ENCODE measurements around the gene RNPS1. TPM values are rescaled to one million over a fixed set of nuclear protein-coding genes. Genes with fewer than 3 reads are reported as not detected.

Gene RNPS1
- total and polyA plus RNA-seq, 9 of the 15 experiments (the other 6 are each of a cell fraction or from before 2014, with no cell fraction given): 44.9 to 338 (median 202) TPM

DNA sequence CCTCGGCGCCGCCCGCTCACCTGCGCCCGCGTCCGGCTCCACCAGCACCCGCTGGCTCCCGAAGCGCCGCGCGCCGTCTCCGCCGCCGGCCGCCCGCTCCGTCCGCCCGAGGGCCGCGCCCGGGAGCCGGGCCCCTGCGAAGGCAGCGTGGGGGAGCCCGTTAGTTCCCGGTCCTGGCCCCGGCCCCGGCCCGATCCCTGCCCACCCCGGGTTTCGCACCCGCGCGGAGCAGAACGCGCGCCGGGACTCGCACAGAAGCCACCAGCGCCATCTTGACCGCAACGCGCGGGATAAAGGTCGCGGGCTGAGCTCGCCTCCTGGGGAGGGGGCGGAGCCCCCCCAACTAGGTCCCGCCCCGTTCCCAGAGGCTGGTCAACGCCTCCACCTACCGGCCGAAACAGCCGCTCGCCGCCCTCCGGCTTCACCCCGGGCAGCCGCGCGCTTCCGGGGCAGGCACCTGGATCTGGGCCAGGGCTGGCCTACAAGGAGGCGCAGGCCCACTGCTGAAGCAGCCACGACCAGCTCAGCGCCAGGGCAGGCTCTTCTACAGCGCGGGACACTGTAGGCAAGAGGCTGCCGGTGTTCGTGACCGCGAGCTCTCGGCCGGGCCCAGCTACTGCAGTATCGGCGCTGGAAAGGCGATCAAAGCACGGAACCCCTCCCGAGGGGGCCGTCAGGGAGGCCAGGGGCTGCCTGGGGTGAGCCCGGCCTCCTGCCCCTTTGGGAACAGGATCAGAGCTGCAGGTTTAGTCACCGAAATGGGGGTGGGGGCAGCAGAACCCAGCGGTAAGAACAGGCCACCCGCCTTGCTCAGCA, 16.4 kb downstream of the RNPS1 start, which contains the start of gene ECI1 (continued):
- TF ChIP-seq ZNF143 (CRISPR knock-in tag; IDR thresholded peaks at IDR 0.05) (no peak), ZKSCAN8 (CRISPR knock-in tag; IDR thresholded peaks at IDR 0.05) (no peak), TBP (optimal IDR thresholded peaks at IDR 0.05; ENCODE audit: low read depth, low read length) (peak; percentile 95), SMARCC2 (IDR thresholded peaks at IDR 0.05; ENCODE audit: low read depth) (no peak), ZNF398 (CRISPR knock-in tag; IDR thresholded peaks at IDR 0.05) (no peak), SAFB (IDR thresholded peaks at IDR 0.05; ENCODE audit: borderline replicate concordance, low read depth, low read length) (0 out of 2 replicates have a peak, but pooled peaks have one; percentile 64), ZNF12 (CRISPR knock-in tag; IDR thresholded peaks at IDR 0.05) (no peak), ZBTB8A (IDR thresholded peaks at IDR 0.05; ENCODE audit: partially characterized antibody) (no peak), PYGO2 (tag; IDR thresholded peaks at IDR 0.05) (no peak), ZNF696 (CRISPR knock-in tag; conservative IDR thresholded peaks at IDR 0.05) (no peak), PML (IDR thresholded peaks at IDR 0.05; ENCODE audit: low read length) (peak; percentile 36), ZNF253 (CRISPR knock-in tag; conservative IDR thresholded peaks at IDR 0.05) (no peak), HNRNPUL1 (IDR thresholded peaks at IDR 0.05; ENCODE audit: low read length) (no peak), ZBTB1 (CRISPR knock-in tag; IDR thresholded peaks at IDR 0.05; ENCODE audit: borderline replicate concordance, low read depth) (peak; percentile 84), ZNF445 (CRISPR knock-in tag; IDR thresholded peaks at IDR 0.05; ENCODE audit: low read depth) (no peak), ZC3H11A (IDR thresholded peaks at IDR 0.05; ENCODE audit: low read depth, low read length) (no peak), TCF3 (CRISPR knock-in tag; IDR thresholded peaks at IDR 0.05) (peak; percentile 30; the same call in 1 of the 2 replicates), TAF1 (IDR thresholded peaks at IDR 0.05; ENCODE audit: control insufficient read depth, extremely low read depth, insufficient read depth, low read length, severe bottlenecking) (peak; percentile 98), STAG1 (CRISPR knock-in tag; IDR thresholded peaks at IDR 0.05; ENCODE audit: borderline replicate concordance) (0 out of 2 replicates have a peak, but pooled peaks have one; percentile 2), ZSCAN29 (IDR thresholded peaks at IDR 0.05) (no peak), ZNF384 (IDR thresholded peaks at IDR 0.05; ENCODE audit: low read depth, low read length) (no peak), ILF3 (IDR thresholded peaks at IDR 0.05; ENCODE audit: borderline replicate concordance) (no peak), GABPA (tag; conservative IDR thresholded peaks at IDR 0.05; ENCODE audit: low read depth) (peak; percentile 83), ZNF124 (CRISPR knock-in tag; IDR thresholded peaks at IDR 0.05) (no peak), ZNF408 (CRISPR knock-in tag; IDR thresholded peaks at IDR 0.05; ENCODE audit: low read depth) (no peak), ZNF507 (tag; conservative IDR thresholded peaks at IDR 0.05) (no peak), ZNF589 (CRISPR knock-in tag; IDR thresholded peaks at IDR 0.05; ENCODE audit: low read depth) (0 out of 2 replicates have a peak, but pooled peaks have one; percentile 11), ZNF79 (CRISPR knock-in tag; IDR thresholded peaks at IDR 0.05; ENCODE audit: low read depth) (no peak)
- TF ChIP-seq, protein P1, sequence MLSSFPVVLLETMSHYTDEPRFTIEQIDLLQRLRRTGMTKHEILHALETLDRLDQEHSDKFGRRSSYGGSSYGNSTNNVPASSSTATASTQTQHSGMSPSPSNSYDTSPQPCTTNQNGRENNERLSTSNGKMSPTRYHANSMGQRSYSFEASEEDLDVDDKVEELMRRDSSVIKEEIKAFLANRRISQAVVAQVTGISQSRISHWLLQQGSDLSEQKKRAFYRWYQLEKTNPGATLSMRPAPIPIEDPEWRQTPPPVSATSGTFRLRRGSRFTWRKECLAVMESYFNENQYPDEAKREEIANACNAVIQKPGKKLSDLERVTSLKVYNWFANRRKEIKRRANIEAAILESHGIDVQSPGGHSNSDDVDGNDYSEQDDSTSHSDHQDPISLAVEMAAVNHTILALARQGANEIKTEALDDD (IDR thresholded peaks at IDR 0.05): no peak

All from K562 (cell line).